DND-41 (cell line): ENCODE data around the gene MCCC2.

ENCODE experiments used
- EZH2 ChIP-seq: IDR thresholded peaks from 3 replicates; pipeline ENCODE4 v1.6.1; 2012; ENCODE audit warnings: borderline replicate concordance, low read depth, mild to moderate bottlenecking, moderate library complexity, low read length, inconsistent platforms; ENCODE audit not compliant: severe bottlenecking
- TF ChIP-seq, protein P1 (sequence below): IDR thresholded peaks from 2 replicates; pipeline ENCODE4 v1.5.1; 2012; ENCODE audit warnings: borderline replicate concordance, low read length, moderate library complexity, mild to moderate bottlenecking; ENCODE audit not compliant: poor library complexity, severe bottlenecking; ENCODE audit errors: extremely low read depth

DNA sequence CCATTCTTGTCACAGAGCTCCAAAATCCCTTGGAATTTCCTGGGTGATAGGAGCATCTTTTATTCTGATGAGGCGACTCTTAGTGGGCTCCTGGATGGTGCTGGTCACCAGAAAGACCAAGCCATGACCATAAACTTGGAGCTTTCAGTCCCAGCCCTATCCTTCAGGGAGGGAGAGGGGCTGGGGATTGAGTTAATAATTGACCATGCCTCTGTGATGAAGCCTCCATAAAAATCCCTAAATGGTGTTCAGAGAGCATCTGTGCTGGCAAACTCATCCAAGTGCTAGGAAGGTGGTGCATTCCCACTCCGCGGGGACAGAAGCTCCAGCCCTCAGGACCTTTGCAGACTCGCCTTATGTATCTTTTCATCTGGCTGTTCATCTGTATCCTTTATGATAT, 28.7 kb downstream of the MCCC2 start:
- no peak for TF ChIP-seq EZH2
- TF ChIP-seq, protein P1, sequence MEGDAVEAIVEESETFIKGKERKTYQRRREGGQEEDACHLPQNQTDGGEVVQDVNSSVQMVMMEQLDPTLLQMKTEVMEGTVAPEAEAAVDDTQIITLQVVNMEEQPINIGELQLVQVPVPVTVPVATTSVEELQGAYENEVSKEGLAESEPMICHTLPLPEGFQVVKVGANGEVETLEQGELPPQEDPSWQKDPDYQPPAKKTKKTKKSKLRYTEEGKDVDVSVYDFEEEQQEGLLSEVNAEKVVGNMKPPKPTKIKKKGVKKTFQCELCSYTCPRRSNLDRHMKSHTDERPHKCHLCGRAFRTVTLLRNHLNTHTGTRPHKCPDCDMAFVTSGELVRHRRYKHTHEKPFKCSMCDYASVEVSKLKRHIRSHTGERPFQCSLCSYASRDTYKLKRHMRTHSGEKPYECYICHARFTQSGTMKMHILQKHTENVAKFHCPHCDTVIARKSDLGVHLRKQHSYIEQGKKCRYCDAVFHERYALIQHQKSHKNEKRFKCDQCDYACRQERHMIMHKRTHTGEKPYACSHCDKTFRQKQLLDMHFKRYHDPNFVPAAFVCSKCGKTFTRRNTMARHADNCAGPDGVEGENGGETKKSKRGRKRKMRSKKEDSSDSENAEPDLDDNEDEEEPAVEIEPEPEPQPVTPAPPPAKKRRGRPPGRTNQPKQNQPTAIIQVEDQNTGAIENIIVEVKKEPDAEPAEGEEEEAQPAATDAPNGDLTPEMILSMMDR: no peak
